Measurements from ENCODE around the gene FRMD4A. TPM values are rescaled to one million over a fixed set of nuclear protein-coding genes. Genes with fewer than 3 reads are reported as not detected.
"Not testable (repeated sequence)": the region's sequence is repeated elsewhere in the genome, so short reads cannot be mapped to it uniquely, and the experiment has no call there.

FRMD4A gene
- total RNA-seq, 1 donor from 2014 or later, result 34.6 TPM

- DNase-seq (ENCODE audit: low read depth), result no peak
- TF ChIP-seq, protein P1, sequence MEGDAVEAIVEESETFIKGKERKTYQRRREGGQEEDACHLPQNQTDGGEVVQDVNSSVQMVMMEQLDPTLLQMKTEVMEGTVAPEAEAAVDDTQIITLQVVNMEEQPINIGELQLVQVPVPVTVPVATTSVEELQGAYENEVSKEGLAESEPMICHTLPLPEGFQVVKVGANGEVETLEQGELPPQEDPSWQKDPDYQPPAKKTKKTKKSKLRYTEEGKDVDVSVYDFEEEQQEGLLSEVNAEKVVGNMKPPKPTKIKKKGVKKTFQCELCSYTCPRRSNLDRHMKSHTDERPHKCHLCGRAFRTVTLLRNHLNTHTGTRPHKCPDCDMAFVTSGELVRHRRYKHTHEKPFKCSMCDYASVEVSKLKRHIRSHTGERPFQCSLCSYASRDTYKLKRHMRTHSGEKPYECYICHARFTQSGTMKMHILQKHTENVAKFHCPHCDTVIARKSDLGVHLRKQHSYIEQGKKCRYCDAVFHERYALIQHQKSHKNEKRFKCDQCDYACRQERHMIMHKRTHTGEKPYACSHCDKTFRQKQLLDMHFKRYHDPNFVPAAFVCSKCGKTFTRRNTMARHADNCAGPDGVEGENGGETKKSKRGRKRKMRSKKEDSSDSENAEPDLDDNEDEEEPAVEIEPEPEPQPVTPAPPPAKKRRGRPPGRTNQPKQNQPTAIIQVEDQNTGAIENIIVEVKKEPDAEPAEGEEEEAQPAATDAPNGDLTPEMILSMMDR (conservative IDR thresholded peaks at IDR 0.05; ENCODE audit: low read depth, low read length), result no peak
- no peak overlapping the region for H3K4me3 ChIP-seq (ENCODE audit: low read depth, low read length)
Observed at GRCh38 chr10:13831711-13832141, 499.0 kb downstream of the FRMD4A start.

GRCh38 chr10:13830385-13830784, 500.3 kb downstream of the FRMD4A start:
- DNase-seq (ENCODE audit: low read depth), result no peak
- TF ChIP-seq, protein P1 (conservative IDR thresholded peaks at IDR 0.05; ENCODE audit: low read depth, low read length), result no peak
- no peak overlapping the region for H3K4me3 ChIP-seq (ENCODE audit: low read depth, low read length)

- no peak overlapping the region for H3K4me3 ChIP-seq (ENCODE audit: low read depth, low read length)
- no peak for DNase-seq (ENCODE audit: low read depth)
- TF ChIP-seq, protein P1 (conservative IDR thresholded peaks at IDR 0.05; ENCODE audit: low read depth, low read length), result no peak
Observed at GRCh38 chr10:13829790-13830189, 500.9 kb downstream of the FRMD4A start.

DNA sequence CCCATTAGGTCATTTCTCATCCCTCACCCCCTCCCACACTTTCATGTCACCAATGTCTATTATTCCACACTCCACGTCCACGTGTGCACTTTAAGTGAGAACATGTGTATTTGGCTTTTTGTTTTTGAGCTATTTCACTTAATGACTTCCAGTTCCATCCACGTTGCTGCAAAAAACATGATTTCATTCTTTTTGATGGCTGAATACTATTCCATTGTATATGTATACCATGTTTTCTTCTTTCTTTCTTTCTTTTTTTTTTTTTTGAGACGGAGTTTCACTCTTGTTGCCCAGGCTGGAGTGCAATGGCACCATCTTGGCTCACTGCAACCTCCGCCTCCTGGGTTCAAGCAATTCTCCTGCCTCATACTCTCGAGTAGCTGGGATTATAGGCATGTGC, 502.4 kb downstream of the FRMD4A start:
- H3K4me3 ChIP-seq (ENCODE audit: low read depth, low read length); DNase-seq (ENCODE audit: low read depth): not testable (repeated sequence)

GRCh38 chr10:13827076-13827797, 503.5 kb downstream of the FRMD4A start:
- DNase-seq (ENCODE audit: low read depth), result no peak
- no peak overlapping the region for H3K4me3 ChIP-seq (ENCODE audit: low read depth, low read length)
- TF ChIP-seq, protein P1 (conservative IDR thresholded peaks at IDR 0.05; ENCODE audit: low read depth, low read length), result no peak

GRCh38 chr10:13823709-13824405, 506.9 kb downstream of the FRMD4A start:
- TF ChIP-seq, protein P1 (conservative IDR thresholded peaks at IDR 0.05; ENCODE audit: low read depth, low read length), result no peak
- no peak for DNase-seq (ENCODE audit: low read depth)
- H3K4me3 ChIP-seq (ENCODE audit: low read depth, low read length), result no peak overlapping the region

DNA sequence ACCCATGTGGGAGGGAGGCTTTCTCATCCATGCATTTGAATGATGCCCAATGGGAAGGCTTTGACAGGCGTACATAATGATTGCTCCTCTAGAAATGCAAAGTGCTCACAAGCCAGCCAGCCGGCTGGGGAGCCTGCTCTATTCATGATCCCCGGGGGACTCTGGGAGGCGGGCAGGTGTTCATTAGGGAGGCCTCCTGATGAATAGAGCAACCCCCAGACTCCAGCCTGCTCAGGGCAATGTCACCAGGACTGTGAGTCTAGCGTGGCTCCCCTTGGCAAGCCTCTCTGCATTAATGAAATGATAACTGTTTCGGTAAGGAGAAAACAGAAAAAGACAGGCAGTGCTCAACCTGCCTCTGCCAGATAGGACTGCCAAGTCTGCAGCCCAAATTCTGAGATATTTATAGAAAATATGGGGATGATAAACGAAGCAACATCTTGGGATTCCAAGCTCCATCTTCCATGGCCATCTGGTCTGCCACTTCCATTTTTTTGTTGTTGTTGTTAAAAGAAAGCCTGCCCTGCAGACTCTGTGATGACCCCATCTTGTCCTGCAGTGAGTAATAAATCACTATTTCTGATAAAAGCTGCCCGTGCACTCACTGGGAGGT, 507.5 kb downstream of the FRMD4A start:
- DNase-seq (ENCODE audit: low read depth), result no peak
- TF ChIP-seq, protein P1 (conservative IDR thresholded peaks at IDR 0.05; ENCODE audit: low read depth, low read length), result no peak
- H3K4me3 ChIP-seq (ENCODE audit: low read depth, low read length), result no peak overlapping the region

Data from epithelial cell of proximal tubule (primary cell).